ENCODE results near the gene AFF3.
"Not testable (repeated sequence)": the region's sequence is repeated elsewhere in the genome, so short reads cannot be mapped to it uniquely, and the experiment has no call there.

The AFF3 gene

DNA sequence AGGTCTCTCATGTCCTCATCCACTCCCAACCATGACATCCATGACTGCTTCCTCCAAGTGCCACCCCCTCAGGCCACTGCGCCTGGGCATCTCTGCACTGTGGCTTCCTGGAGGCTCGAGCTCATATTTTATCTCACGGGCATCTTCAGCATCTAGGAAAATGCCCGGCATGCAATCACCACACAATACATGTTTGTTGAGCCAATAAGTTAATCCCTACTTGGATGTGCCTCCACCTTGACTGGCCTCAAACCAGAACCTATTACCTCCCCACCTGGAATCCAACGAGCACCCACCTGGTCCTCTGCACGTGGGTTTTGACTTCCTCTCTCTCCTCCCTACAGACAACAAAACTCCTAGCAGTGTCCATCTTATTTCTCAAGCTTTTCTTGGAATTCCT lies 453.7 kb downstream of the AFF3 start:
- no peak for DNase-seq (ENCODE audit: low read depth in 2 of 2, low spot score in 1 of 2)

DNA sequence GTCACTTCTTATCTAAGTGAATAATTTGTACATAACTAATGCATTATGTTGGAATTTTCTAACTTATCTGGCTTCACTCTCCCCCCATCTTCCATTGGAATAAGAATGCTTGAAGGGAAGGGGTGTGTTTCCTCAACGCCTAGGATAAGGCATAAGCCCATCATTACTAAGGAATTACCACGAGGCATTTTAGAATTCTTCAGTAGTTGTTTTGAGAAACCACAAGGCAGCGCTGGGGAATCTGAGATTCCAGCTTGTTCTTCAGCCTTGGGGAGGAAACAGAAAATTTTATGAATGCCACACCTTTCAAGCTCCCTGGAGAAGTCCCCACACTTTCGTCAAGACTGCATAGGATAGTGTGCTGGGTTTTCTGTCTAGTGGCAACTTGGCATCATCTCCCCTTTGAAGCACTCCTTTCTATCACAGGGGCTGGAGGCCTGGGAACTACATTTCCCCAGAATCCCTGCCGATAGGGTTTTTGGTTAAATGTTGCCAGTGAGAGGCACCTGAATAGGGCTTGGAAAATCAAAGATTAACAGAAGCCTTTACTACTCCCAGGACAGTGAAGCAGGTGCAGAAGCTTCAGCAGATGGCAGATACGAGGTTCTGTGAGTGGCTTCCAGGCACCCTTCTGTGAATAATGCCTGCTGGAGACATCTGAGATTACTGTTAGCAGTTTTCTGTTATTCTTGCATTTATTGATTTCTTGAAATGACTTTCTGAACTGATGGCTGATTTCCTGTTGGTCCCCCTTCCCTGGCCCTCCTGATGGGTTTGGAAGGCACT lies 459.9 kb downstream of the AFF3 start:
- DNase-seq (ENCODE audit: low read depth in 2 of 2, low spot score in 1 of 2) = no peak

- DNase-seq (ENCODE audit: low read depth in 2 of 2, low spot score in 1 of 2) = no peak
Measured at GRCh38 chr2:99680946-99681345, 461.4 kb downstream of the AFF3 start.

GRCh38 chr2:99679518-99679917 lies 462.9 kb downstream of the AFF3 start:
- no peak for DNase-seq (ENCODE audit: low read depth in 2 of 2, low spot score in 1 of 2)

DNA sequence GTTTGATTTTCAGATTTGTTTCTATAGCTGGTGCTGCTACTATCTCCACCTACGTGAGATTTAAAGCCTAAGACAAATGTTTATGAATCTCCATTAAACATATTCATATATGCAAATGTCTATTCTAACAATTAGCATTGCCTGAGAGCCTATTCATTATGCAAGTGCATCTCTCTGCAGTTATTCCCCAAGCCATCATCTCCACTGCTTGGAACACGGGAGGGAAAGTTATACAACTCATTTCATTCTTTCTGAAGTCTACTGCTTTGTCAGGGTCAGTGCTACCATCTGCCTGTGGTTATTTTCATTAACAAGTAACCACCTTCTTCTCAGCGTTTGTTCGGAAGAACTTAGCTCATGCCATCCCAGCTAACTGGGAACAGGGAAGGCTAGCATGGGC lies 463.8 kb downstream of the AFF3 start:
- no peak for DNase-seq (ENCODE audit: low read depth in 2 of 2, low spot score in 1 of 2)

- no peak for DNase-seq (ENCODE audit: low read depth in 2 of 2, low spot score in 1 of 2)
Measured at GRCh38 chr2:99677814-99678213, 464.6 kb downstream of the AFF3 start.

GRCh38 chr2:99675130-99675661 lies 467.2 kb downstream of the AFF3 start:
- DNase-seq (ENCODE audit: low read depth in 2 of 2, low spot score in 1 of 2) = no peak

DNA sequence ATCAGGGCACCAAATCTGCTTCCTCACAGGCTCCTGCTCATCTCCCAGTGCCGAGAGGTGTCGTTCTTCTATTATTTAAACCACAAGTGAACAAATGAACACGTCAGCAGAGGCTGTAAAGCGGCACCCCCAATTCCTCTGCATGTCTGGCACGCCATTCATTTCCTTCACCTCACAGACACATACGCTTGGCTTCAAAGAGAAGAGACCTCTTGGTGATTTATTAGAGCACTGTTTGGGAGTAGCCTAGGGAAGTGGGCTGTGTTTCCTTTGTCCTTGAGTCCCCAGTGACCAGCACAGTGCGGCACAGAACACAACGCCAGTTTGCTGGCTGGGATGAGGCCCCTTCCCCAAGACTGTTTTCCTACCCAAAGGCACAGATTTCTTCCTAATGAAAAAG lies 468.3 kb downstream of the AFF3 start:
- no peak for DNase-seq (ENCODE audit: low read depth in 2 of 2, low spot score in 1 of 2)

- no peak for DNase-seq (ENCODE audit: low read depth in 2 of 2, low spot score in 1 of 2)
Measured at GRCh38 chr2:99672766-99673350, 469.5 kb downstream of the AFF3 start.

DNA sequence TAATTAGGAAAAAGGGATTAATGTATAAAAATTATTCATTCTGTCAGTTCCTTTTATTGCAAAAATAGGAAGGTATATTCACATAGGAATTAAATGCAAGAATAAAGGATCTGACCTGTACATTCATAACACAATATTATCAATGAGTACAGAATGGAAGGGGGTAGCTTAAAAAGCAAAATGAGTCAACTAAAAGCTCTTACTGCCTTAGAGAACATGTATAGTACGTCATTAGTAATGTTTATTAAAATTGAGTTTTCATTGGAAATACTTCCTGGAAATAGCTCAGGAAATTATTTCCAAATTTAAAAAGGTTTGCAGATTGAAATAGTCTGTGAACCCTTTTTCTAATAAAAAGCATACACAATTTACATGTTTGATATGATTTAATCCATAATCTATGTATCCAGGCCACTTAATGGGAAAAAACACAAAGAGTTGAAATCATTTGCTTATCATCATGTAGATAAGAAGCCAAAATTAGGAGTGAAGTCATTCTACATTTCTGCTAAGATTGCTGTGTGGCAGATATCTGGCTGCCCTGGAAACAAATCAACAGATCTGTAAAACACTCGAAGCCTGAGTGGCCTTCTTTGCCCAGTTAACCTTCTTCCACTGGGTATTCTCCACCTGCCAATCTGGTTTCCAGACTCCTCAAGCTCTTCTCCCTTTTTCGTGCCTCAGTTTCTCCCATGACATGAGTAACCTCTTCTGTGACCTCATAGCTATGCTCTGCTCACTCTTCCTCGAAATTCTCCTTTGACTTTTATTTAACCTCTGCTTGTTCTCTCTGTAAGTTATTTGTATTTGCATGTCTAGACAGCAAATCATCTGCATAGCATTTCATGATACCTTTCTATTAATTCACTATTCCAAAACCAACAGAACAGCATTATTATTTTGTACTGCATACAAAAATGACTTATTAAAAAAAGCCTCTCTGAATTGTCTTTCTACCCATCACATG lies 471.3 kb downstream of the AFF3 start:
- no peak for DNase-seq (ENCODE audit: low read depth in 2 of 2, low spot score in 1 of 2)

DNA sequence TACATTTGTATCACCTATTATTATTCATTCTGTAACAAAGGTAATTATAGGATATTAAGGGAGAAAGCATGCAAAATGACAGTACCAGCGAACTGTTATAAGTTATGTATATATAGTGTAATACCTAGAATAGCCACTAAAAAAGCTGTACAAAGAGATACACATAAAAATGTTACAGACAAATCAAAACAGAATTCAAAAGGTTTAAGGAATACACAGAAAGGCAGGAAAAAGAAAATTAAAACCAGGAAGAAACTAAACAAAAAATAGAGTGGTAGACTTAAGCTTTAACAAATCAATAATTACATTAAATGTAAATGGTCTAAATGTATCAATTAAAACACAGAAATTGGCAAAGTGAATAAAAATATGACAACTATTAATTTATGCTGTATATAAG lies 476.1 kb downstream of the AFF3 start:
- no peak for DNase-seq (ENCODE audit: low read depth in 2 of 2, low spot score in 1 of 2)

DNA sequence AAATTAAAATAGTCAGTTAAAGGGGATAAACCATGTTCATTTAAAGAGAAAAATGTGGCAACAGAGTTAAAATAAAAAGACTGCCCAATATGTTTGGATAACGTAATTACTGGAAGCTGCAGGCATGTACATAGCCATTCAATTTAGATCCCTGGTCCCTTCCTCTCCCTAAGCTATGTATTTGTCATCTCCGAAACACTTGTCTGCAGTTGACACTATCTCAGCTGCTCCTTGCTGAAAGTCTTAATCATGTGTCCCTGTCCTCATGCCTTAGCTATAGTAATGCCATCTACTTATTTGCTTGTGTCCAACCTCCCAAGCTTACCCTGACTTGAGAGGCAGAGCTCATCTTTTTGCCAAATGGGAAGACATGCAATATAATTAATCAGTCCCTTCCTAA lies 478.7 kb downstream of the AFF3 start:
- DNase-seq (ENCODE audit: low read depth in 2 of 2, low spot score in 1 of 2) = no peak

DNA sequence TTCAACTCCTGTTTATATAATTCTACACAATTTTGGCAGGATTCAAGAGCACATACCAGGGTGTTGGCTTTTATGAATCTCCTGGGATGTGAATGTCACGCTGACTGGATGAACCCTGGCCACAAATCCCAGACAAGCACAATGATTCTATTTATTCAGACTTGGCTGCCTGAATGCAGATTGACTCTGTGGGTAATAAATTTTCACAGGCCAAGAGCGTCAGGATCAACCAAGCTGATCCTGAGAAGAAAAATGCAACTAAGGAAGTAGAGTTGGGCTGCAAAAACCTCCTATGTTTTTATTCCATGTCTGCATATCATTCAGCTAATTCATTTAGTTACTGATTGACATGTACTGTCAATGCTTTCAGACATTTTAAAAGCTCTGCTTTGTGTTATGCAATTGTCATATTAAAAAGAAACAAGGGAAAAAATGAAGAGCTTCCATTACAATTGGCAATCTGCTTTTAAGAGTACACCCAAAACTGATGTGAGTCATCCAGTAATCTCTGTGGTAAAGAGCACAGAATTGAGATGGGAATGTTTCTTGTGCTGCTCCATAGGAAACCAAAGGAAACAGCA lies 479.5 kb downstream of the AFF3 start:
- DNase-seq (ENCODE audit: low read depth in 2 of 2, low spot score in 1 of 2) = no peak

DNA sequence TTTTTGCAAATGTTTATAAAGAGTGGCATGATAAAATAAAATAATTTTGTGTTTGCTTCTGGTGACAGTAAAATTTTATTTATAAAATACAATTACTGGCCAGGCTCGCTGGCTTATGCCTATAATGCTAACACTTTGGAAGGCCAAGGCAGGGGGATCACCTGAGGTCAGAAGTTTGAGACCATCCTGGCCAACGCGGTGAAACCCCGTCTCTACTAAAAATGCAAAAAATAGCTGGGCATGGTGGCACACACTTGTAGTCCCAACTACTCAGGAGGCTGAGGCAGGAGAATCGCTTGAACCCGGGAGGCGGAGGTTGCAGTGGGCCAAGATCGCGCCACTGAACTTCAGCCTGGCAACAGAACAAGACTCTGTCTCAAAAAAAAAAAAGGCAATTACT lies 480.6 kb downstream of the AFF3 start:
- DNase-seq (ENCODE audit: low read depth in 2 of 2, low spot score in 1 of 2) = not testable (repeated sequence)

- no peak for DNase-seq (ENCODE audit: low read depth in 2 of 2, low spot score in 1 of 2)
Measured at GRCh38 chr2:99660616-99661406, 481.6 kb downstream of the AFF3 start.

DNA sequence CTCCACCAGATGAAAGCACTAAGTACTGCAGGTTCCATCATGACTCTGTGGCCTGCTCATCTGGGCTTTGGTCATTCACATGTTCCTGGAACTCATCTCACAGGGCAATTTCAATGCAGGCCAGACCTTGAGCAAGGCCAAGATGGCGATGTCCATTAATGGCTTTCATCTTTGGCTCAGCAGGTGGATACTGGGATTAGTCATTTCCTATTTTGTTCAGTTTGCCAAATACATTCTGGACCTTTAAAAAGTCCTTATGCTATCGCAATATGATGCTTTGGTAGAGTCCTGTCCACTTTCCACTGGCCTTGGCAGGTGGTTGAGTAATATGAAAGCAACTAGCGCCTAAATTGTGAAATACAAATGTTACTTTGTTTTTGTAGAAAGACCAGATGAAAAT lies 482.5 kb downstream of the AFF3 start:
- DNase-seq (ENCODE audit: low read depth in 2 of 2, low spot score in 1 of 2) = no peak

DNA sequence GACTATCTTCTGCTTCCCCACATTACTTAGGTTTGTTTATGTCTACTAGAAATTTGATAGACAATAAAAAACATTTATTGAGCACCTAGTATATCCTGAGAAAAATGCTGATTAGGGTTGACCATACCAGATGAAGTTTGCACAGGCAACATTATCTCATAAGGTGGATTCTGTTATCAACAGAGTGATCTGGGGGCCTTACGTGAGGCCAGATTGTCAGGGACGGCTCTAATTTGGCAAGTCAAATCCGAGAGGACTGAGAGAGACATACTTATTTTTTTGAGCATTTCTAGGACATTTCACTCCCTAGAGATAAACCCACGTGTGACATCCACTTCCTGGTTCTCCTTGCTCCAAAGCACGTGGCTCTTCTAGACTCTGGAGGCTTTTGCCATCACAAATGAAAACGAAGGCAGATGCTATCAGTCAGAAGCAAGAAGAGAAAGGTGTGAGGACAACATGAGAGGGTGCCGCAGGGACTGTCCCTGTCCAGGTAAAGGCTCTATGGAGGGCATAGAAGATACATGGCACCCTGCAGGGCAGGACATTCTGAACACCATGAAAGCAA lies 484.6 kb downstream of the AFF3 start:
- DNase-seq (ENCODE audit: low read depth in 2 of 2, low spot score in 1 of 2) = no peak

- DNase-seq (ENCODE audit: low read depth in 2 of 2, low spot score in 1 of 2) = no peak
Measured at GRCh38 chr2:99656994-99657393, 485.4 kb downstream of the AFF3 start.

GRCh38 chr2:99653433-99653832 lies 489.0 kb downstream of the AFF3 start:
- no peak for DNase-seq (ENCODE audit: low read depth in 2 of 2, low spot score in 1 of 2)

DNA sequence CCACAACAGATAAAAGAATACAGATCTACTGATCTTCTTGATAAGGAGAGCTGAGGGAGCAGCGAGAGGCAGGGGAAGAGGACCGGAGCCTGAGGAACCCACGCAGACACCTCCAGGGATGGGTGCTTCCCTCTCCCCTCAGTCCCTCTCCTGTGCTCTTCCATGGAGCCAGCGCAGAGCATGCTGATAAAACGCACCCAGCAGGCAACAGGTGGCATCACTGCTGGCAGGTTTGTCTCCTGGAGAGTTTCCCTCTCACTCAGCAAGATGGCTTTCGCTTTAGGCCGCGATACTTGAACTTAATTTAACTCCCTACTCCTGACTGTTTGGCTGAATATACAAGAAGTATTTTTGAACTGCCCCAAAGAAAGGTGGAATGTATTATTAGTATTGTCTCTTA lies 489.5 kb downstream of the AFF3 start:
- DNase-seq (ENCODE audit: low read depth in 2 of 2, low spot score in 1 of 2) = no peak

All from stimulated activated CD8-positive, alpha-beta memory T cell treated with anti-CD3 and anti-CD28 coated beads, Interleukin-4, amount 100 ng/mL, for 1 hour (primary cell).